T-helper 2 cell (primary cell): ENCODE results near the gene B4GALNT3.

Source experiments
- DNase-seq, 5 experiments: peaks; one replicate each; pipeline versions ENCODE4 v3.0.0 to v3.0.0-alpha.2; 2012 to 2022

B4GALNT3 gene

DNA sequence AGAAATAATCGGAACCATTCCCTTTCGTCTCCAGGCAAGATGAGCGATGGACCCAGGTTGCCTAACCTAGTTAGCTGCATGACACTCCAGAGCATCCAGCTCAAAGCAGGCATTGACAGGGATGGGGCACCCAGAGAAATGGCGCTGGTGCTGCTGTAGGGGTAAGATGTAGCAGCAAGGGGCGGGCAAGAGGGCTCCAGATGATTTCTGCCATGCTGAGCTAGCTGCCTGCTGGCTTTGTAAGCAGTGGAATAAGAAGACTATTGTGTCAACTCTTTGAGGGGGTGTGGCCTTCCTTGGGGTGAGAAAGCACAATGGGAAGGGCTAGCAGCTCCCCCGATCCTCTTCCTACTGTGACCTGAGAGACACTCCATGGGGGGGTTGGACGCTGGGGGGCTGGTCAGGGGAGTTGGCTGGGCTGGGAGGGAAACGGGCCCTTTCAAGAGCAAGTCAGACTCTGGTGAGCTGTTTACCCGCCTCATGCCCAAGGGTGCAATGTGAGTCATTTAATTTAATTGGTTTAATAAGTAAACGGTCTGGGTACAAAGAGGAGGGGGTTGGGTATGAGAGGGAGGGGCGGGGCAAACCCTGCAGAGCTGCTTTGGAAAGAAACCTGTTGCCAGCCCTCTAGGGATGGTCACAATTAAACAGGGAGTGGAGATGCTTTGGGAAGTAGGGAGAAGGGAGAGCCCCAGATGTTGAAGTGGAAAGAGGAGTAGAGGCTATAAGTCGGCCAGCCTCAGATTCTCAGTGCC is 50.5 kb downstream of the B4GALNT3 start:
- DNase-seq, result no peak

GRCh38 chr12:512933-513332 is 53.2 kb downstream of the B4GALNT3 start:
- DNase-seq, result no peak

DNA sequence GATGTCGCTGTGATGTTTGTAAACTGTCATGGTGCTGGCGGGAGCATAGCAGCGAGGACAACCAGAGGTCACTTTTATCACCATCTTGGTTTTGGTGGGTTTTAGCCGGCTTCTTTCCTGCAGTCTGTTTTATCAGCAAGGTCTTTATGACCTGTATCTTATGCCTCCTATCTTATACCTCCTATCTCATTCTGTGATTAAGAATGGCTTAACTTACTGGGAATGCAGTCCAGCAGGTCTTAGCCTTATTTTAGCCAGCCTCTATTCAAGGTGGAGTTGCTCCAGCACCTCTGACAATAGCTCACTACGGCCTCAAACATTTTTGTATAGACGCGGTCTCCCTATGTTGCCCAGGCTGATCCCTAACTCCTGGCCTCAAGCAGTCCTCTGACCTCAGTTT is 53.7 kb downstream of the B4GALNT3 start:
- no peak for DNase-seq

GRCh38 chr12:517538-517937 is 57.8 kb downstream of the B4GALNT3 start:
- DNase-seq, result no peak

DNA sequence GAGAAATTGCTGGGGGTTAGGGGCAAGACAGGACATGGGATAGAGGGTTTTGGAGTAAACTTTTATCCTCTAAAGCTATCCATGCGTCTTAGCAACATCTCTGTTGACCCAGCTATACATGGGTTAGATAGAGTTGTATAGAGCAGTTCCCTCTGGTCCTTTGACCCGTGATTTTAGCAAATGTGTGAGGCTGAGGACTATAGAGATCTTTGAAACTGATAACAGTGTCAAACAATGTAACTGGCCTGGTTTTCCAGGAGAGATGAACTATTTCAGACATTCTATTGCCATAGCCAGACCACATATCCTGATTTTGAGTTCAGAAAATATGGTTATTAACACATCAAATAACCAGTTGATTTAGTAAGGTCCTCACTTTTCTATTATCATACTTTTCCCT is 60.4 kb downstream of the B4GALNT3 start:
- DNase-seq, result no peak

GRCh38 chr12:522692-523378 is 63.1 kb downstream of the B4GALNT3 start:
- DNase-seq, result no peak

DNA sequence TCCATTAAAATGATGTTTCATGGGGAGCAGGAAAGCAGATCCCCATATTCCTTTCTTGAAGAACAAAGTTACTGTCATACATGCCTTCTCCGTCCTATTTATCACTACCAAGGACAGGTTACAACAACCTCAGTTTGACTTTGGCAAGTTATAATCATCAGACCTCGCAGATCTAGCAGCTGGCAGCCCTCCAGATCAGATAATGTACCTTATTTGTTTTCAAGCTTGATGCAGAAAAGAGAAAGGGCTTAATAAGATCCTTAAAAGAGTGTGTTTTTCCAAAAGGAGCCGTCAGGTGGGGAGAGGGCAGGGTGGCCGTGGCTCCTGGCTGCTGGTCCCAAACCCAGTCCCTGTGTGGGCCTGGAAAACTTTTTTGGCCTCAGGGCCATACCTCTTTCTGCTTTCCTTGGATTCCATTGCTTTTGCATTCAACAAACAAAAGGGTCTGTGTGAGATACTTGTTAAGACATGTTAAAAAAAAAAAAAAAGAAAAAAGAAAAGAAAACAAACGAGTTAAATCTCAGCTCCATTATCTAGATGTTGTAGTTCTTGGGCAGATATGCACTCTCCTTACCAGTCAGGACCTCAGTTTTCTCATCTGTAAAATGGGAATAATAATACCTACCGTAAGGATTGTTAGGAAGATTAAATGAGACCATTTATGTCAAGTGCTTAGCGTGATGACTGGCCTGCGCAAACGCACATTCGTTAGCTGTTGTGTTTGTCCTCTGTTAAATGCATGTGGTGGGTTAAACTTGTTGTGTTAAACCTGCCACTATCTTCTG is 64.6 kb downstream of the B4GALNT3 start:
- DNase-seq, result peak in 1 of 5 experiments; percentile 25

DNA sequence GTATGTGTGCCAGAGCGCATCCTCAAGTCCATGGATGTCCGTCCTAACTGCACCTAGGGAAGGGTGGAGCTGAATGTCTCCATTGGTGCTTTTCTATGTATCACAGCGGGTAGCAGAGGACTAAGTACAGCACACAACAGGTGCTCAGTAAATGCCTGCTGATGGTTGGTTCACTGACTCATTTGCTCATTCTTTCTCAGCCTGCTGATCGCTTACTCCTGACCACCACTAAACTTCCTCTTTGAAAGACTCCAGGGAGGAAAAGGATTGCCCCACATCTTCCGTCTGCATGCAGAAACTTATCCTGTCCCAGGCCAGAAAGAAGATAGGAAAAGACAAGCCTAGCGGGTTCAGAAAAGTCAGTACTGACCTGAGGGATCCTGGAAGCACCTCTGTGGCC is 66.3 kb downstream of the B4GALNT3 start:
- DNase-seq, result no peak

DNA sequence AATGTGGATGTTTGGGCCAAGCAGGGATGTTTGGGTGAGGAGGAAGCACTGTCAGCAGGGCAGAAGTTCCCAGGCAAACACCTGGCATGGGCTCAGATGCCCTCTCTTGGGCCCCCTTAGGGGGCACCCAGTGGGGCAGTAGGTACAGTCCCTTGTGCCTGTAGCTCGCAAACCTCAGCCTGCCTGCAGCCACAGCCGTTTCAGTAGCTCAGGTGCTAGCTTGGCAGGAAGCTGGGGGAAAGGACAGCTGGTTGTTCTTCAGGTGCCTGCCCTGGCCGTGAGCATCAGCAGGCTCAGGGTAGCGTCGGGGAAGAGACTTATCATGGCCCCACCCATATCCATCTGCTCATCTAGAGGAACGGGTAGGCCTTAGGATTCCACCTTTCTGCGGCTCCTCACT is 67.5 kb downstream of the B4GALNT3 start:
- DNase-seq, result no peak

DNA sequence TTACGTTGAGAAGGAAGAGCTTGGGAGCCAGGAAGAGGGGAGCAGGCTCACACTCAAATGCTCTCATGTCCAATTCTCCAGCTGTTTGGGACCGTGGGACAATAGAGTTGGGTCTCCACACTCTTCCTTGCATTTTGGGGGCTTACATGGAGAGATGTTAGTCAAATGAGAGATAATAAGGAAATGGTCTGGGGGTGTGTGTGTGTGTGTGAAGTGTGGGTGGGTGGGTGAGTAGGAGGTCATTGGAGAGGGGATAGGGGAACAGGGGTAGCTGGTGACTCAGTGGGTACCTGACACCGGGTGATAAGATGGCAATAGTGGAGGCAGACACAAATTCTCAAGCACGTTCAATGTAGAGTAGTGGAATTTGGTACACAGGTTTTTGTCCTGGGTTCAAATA is 68.0 kb downstream of the B4GALNT3 start:
- no peak for DNase-seq

DNA sequence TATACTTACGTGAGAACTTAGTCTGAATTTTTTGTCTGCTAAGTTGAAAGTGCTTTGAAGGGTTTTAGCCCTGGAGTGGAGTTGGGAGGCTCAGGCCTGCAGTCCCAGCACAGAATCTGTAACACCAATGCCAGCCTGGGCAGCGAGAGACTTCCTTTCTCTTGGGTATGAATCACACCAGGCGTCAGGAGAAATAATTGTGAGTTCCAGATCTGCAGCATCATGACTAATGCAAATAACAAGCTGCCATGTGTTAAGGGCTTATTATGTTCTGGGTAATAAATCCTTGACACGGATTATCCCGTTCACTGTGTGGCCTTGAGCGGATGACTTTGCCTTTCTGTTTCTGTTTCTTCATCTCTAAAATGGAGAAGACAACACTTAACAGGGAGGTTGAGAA is 70.6 kb downstream of the B4GALNT3 start:
- DNase-seq, result no peak

- DNase-seq, result no peak
Observed at GRCh38 chr12:530821-531220, 71.1 kb downstream of the B4GALNT3 start.

DNA sequence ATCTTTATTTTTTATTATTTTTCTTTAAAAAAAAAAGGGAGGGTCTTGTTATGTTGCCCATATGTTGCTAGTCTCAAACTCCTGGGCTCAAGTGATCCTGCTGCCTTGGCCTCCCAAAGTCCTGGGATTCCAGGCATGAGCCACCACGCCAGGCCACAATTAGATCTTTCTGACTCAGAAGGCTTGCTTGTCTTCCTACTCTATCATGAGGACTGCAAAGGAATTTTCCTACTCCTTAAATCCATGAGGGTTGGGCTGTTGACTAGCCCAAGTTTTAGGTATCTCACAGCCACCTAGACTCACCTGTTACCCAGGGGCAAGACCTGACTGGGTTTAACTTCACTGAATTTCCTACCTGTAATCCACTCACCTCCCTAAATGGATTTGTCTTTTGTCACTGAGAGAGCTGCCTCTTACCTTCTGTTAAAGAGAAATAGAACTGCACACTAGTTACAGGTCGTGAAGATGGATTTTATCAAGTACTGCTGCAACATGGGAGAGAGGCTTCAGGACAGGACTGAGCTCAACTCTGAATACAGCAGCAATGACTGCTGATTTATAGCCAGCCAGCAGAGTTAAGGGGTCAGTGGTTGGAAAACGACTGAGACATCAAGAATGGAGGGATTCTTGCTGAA is 72.3 kb downstream of the B4GALNT3 start:
- no peak for DNase-seq

DNA sequence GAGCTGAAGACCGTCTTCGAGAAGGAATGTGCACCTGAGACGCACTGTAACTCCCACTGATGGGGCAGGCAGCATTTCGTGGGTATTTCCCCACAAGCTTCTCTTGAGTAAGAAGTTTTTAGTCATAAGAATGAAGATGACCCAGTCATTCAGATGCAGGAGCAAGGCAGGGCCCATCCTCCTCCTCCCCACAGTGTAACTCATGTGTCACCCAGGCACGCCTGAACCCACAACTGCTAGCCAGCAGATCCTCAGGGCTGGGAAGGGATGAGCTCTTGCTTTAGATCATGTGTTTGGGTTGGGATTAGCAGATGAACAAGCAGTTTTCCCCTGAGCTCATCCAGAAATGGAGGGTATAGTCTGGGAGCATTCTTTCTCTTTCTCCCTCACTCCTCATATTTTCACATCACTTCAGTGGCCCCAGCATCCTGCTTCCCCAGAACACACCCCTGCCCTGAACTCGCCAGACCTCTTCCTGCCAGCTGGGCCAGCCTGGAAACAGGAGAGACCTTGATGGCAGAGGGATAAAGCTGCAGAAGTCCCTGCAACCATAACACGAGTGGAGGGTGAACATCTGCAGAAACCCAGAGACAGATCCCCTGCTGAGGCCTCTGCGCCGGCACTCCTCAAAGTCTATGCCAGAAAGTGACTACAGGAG is 73.3 kb downstream of the B4GALNT3 start:
- DNase-seq, result no peak

DNA sequence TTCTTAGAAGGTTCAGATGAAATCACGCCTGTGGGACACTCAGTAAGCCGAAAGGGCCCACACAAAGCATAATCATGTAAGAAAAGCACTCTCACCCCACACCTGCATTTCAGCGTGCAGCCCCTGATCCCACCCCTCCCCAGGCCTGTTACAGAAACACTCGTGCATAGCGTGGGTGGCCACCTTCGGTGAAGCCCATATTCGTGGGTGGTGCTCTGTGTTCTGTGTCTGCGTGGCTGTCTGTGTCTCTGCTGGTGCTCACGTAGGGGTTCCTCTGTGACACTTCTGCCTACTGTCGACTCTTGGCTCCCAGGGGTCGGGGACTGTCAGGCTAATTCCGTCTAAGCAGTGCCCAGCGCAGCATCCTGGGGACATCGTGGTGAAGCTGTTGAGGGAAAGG is 74.0 kb downstream of the B4GALNT3 start:
- no peak for DNase-seq

GRCh38 chr12:534216-534615 is 74.5 kb downstream of the B4GALNT3 start:
- DNase-seq, result no peak

- no peak for DNase-seq
Observed at GRCh38 chr12:535396-535795, 75.7 kb downstream of the B4GALNT3 start.

GRCh38 chr12:536751-537245 is 77.1 kb downstream of the B4GALNT3 start:
- no peak for DNase-seq

DNA sequence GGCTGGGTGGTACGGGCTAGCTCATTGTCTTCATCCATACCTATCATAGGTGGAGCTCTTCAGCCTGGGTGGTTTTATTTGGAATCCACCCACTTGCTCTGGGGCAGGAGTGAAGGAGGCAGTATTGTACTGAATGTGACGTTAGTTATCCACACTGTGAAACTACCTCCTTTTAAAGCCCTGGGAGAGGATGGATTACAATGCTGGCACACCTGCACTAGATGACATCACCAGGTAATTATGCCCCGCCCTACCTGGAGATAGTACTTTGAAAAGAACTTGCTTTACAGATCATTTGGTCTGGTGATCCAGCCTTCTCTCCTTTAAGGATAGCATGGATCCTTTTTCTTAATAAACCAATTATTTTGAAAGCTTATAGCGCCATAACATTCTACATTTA is 78.0 kb downstream of the B4GALNT3 start:
- DNase-seq, result no peak

GRCh38 chr12:538731-539539 is 79.2 kb downstream of the B4GALNT3 start:
- peak in 2 of 5 experiments; percentile 51 to 79 for DNase-seq

DNA sequence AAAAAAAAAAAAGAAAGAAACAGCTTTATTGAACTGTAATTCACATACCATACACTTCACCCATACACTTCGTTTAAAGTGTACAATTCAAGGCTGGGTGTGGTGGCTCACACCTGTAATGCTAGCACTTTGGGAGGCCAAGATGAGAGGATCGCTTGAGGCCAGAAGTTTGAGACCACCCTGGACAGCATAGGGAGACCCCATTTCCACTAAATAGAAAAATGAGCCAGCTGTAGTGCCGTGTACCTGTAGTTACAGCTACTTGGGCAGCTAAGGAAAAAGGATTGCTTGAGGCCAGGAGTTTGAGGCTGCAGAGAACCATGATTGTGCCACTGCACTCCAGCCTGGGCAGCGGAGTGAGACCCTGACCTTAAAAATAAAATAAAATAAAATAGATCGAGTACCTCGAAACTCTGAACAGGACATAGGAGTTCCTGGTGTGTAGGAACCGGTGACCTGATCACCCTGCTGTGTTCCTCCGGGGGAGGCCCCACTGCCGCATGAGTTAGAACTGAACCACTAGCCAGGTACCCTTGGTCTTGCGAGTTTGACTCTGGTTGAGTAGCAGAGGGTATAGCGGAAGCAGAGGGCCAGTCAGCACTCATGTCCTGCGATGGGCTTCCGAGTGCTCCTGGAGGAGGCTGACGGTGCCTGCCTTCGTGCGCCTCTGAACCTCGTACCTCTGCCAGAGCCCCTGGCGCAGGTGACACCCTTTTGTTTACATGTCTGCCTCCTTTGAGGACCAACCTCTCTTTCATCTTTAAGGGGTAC is 80.0 kb downstream of the B4GALNT3 start:
- DNase-seq, result no peak
